Body of pancreas (tissue), 4 donors: ENCODE data around the gene DUSP14. TPM values are rescaled to one million over a fixed set of nuclear protein-coding genes. Genes with fewer than 3 reads are reported as not detected.

Experiments
- ATAC-seq: fragments of 150-250 bp; one replicate; pipeline ENCODE4 v1.9.1; 2016
- DNase-seq, 4 donors: peaks; one replicate each; pipeline ENCODE4 v3.0.0-alpha.2; 2019
- H3K27ac ChIP-seq, 4 donors: fragments of 200-600 bp; sonication (generic); 1 replicate in 3 of 4; 2 replicates in 1 of 4; pipeline versions ENCODE4 v1.5.1 to v1.6.1; 2016 to 2019; ENCODE audit warnings: mild to moderate bottlenecking in 1 of 4, mixed read lengths in 1 of 4, moderate library complexity in 1 of 4
- H3K27me3 ChIP-seq, 2 donors: fragments of 200-600 bp; sonication (generic); one replicate each; pipeline ENCODE4 v1.6.0; 2016; ENCODE audit warnings: mild to moderate bottlenecking in 1 of 2
- H3K36me3 ChIP-seq, 2 donors: fragments of 200-600 bp; sonication (generic); replicated peaks in 1 of 2; 2 replicates each; pipeline ENCODE4 v1.5.1; 2016; ENCODE audit warnings: low read depth in 2 of 2; ENCODE audit not compliant: insufficient read depth in 1 of 2
- H3K4me1 ChIP-seq: fragments of 200-600 bp; sonication (generic); one replicate; pipeline ENCODE4 v1.6.0; 2016
- H3K4me3 ChIP-seq, 2 donors: fragments of 200-600 bp; sonication (generic); 1 replicate in 1 of 2; 2 replicates in 1 of 2; pipeline ENCODE4 v1.5.1; 2016 to 2019
- H3K9me3 ChIP-seq, 3 donors: fragments of 200-600 bp; sonication (generic); 1 replicate in 2 of 3; 2 replicates in 1 of 3; pipeline ENCODE4 v1.5.1; 2016
- CTCF ChIP-seq, 7 experiments: fragments of 450-650 bp in 4 of 7; fragments of 200-600 bp in 3 of 7; sonication (generic) in 3 of 7; IDR thresholded peaks; one replicate each; pipeline ENCODE4 v1.5.1; 2016 to 2019; ENCODE audit warnings: antibody characterized with exemption in 7 of 7
- POLR2A ChIP-seq, 3 donors: fragments of 450-650 bp; IDR thresholded peaks; one replicate each; pipeline ENCODE4 v1.6.1; 2016; ENCODE audit warnings: antibody characterized with exemption in 3 of 3, mild to moderate bottlenecking in 2 of 3
- WGBS, 2 donors: methylation state at CpG; one replicate each; pipeline ENCODE4 v1.1.5; 2017; 5-methylcytosine and 5-hydroxymethylcytosine counted together
- intact Hi-C: fragments of 100-400 bp; cut with DNase I; formaldehyde crosslinking; loops from one replicate; pipeline ENCODE4 v1.15.1; 2023
- total RNA-seq, 2 donors: library from RNA; depleted of rRNA; stranded (reverse); fragments of >200 nt; gene quantifications; one replicate each; pipeline ENCODE4 v1.1.0, GENCODE V29; 2016

Gene DUSP14
- total RNA-seq, 2 donors from 2014 or later, result 9.6 to 9.9 TPM

DNA sequence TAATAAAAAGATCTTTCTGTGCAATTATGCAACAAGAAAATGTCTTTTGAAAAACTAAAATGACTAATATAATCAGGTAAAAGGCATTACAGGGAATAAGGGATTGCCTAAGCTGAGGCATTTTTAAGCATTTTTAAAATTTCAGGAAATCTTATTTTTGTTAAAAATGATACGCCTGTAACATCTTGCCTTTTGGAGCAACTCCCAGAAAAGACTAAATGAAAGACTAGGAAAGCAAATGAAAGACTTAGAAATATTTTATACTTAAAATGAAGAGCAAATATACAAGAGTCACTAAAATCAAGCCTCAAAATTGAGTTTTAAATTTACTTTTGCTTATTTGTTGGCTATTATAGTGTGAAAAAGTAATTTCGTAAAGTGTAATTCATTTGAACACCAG lies 55.8 kb downstream of the DUSP14 start:
- Histone ChIP-seq H3K4me3 (no peak overlapping the region), H3K27me3 (no peaks in the 10 kb centered on the region), H3K36me3 (peaks cover 0 to 11% of the 10 kb centered on the region in 2 donors), H3K9me3 (no peaks in the 10 kb centered on the region), H3K4me1 (peaks cover 5% of the 10 kb centered on the region), H3K27ac (no peak overlapping the region)
- no peak for DNase-seq
- TF ChIP-seq CTCF (IDR thresholded peaks at IDR 0.05), result no peak
- no peak for TF ChIP-seq POLR2A (IDR thresholded peaks at IDR 0.05)
- ATAC-seq, result no peak
- 87 to 88% methylated on average over 2 of the region's 2 CpGs for WGBS, 2 donors
- intact Hi-C loops, result no loop called here

- Histone ChIP-seq H3K27ac (no peak overlapping the region), H3K4me1 (peaks cover 5% of the 10 kb centered on the region), H3K4me3 (no peak overlapping the region), H3K9me3 (no peaks in the 10 kb centered on the region), H3K36me3 (peaks cover 0 to 8% of the 10 kb centered on the region in 2 donors), H3K27me3 (no peaks in the 10 kb centered on the region)
- TF ChIP-seq POLR2A (IDR thresholded peaks at IDR 0.05), result no peak
- ATAC-seq (no peak), DNase-seq (no peak)
- intact Hi-C loops, result no loop called here
- WGBS, 2 donors, result 56 to 59% methylated on average over 3 of the region's 3 CpGs
Observed at GRCh38 chr17:37546302-37546701, 56.6 kb downstream of the DUSP14 start.

DNA sequence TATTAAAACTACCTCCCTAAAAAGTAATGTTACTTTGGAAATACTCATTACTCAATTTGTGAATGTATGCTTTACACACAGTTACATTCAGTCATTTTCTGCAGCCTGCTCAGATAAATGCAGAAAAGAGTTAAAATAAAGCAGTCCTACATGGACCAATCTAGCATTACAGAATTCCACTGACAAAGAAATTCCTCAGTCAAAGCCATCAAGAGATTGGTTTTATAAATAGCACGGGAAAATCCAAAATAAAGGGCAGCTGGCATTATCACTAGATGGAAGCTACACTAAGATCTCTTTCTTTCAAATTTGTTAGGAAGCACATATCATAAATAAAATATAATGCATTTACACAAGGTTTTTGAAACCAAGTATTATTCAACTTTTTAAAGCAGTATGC lies 58.3 kb downstream of the DUSP14 start:
- TF ChIP-seq CTCF (IDR thresholded peaks at IDR 0.05) (no peak), POLR2A (IDR thresholded peaks at IDR 0.05) (no peak)
- intact Hi-C loops, result no loop called here
- H3K9me3 ChIP-seq, result no peaks in the 10 kb centered on the region
- no peak overlapping the region for H3K27ac ChIP-seq
- DNase-seq, result no peak
- H3K36me3 ChIP-seq, result no peaks in the 10 kb centered on the region
- 21 to 33% methylated on average over 1 of the region's 1 CpG for WGBS, 2 donors
- peaks cover 5% of the 10 kb centered on the region for H3K4me1 ChIP-seq
- no peaks in the 10 kb centered on the region for H3K27me3 ChIP-seq
- no peak overlapping the region for H3K4me3 ChIP-seq
- no peak for ATAC-seq

GRCh38 chr17:37551788-37552187 lies 62.1 kb downstream of the DUSP14 start:
- intact Hi-C loops, result no loop called here
- no peaks in the 10 kb centered on the region for H3K36me3 ChIP-seq

GRCh38 chr17:37553401-37553966 lies 63.8 kb downstream of the DUSP14 start:
- no peaks in the 10 kb centered on the region for H3K9me3 ChIP-seq
- WGBS, 2 donors, result 75 to 79% methylated on average over 6 of the region's 6 CpGs
- no peaks in the 10 kb centered on the region for H3K4me1 ChIP-seq
- no peak overlapping the region for H3K4me3 ChIP-seq
- H3K27ac ChIP-seq, result no peak overlapping the region
- TF ChIP-seq POLR2A (IDR thresholded peaks at IDR 0.05), result no peak
- TF ChIP-seq CTCF (IDR thresholded peaks at IDR 0.05), result no peak
- ATAC-seq, result no peak
- no peaks in the 10 kb centered on the region for H3K27me3 ChIP-seq
- no peak for DNase-seq
- intact Hi-C loops, result no loop called here
- peaks cover 0 to 4% of the 10 kb centered on the region in 2 donors for H3K36me3 ChIP-seq

More at GRCh38 chr17:37551788-37552187, 62.1 kb downstream of the DUSP14 start:
- Histone ChIP-seq H3K4me1 (peaks cover 5% of the 10 kb centered on the region), H3K27me3 (no peaks in the 10 kb centered on the region), H3K4me3 (no peak overlapping the region), H3K27ac (no peak overlapping the region), H3K9me3 (no peaks in the 10 kb centered on the region)
- TF ChIP-seq POLR2A (IDR thresholded peaks at IDR 0.05) (no peak), CTCF (IDR thresholded peaks at IDR 0.05) (no peak)
- ATAC-seq, result no peak
- WGBS, 2 donors, result 81 to 93% methylated on average over 3 of the region's 3 CpGs
- no peak for DNase-seq
